H9 (cell line): ENCODE measurements around the gene GGA1. TPM values are rescaled to one million over a fixed set of nuclear protein-coding genes. Genes with fewer than 3 reads are reported as not detected.
A peak's percentile ranks its signal among the peaks of the same experiment; 100 is the strongest.

ENCODE experiments used
- DNase-seq: peaks from one replicate; pipeline ENCODE4 v3.0.0-alpha.2; 2017
- H2AFZ ChIP-seq: one replicate; pipeline ENCODE4 v1.6.1; 2013; ENCODE audit warnings: mild to moderate bottlenecking, low read length, control low read depth, moderate library complexity
- H2AK5ac ChIP-seq: 2 replicates; pipeline ENCODE4 v1.6.1; 2013; ENCODE audit warnings: low read length, control low read depth, mixed read lengths; ENCODE audit not compliant: insufficient read length
- H2BK120ac ChIP-seq: one replicate; pipeline ENCODE4 v1.6.1; 2013; ENCODE audit warnings: low read depth, mild to moderate bottlenecking, low read length, control low read depth, inconsistent platforms; ENCODE audit not compliant: poor library complexity, severe bottlenecking
- H2BK12ac ChIP-seq: 2 replicates; pipeline ENCODE4 v1.6.1; 2013; ENCODE audit warnings: low read length, control low read depth, mixed read lengths, low read depth; ENCODE audit not compliant: insufficient read length
- H2BK15ac ChIP-seq: 2 replicates; pipeline ENCODE4 v1.6.1; 2013; ENCODE audit warnings: low read depth, low read length, control low read depth
- H2BK20ac ChIP-seq: one replicate; pipeline ENCODE4 v1.6.1; 2013; ENCODE audit warnings: low read depth, mild to moderate bottlenecking, low read length, control low read depth, inconsistent platforms; ENCODE audit not compliant: poor library complexity, severe bottlenecking
- H2BK5ac ChIP-seq: 2 replicates; pipeline ENCODE4 v1.6.1; 2013; ENCODE audit warnings: low read length, control low read depth, mixed read lengths; ENCODE audit not compliant: insufficient read length
- H3K14ac ChIP-seq: 2 replicates; pipeline ENCODE4 v1.6.1; 2013; ENCODE audit warnings: low read length, control low read depth; ENCODE audit not compliant: insufficient read depth
- H3K18ac ChIP-seq: 2 replicates; pipeline ENCODE4 v1.6.1; 2013; ENCODE audit warnings: low read depth, mild to moderate bottlenecking, mixed read lengths, low read length, control low read depth; ENCODE audit not compliant: insufficient read length
- H3K23ac ChIP-seq: 2 replicates; pipeline ENCODE4 v1.6.1; 2013; ENCODE audit warnings: low read length, control low read depth, mixed read lengths, low read depth; ENCODE audit not compliant: insufficient read length
- H3K23me2 ChIP-seq: 2 replicates; pipeline ENCODE4 v1.6.1; 2013; ENCODE audit warnings: low read depth, mild to moderate bottlenecking, mixed read lengths, low read length, control low read depth; ENCODE audit not compliant: insufficient read length, poor library complexity, severe bottlenecking
- H3K27ac ChIP-seq: 2 replicates; pipeline ENCODE4 v1.5.1; 2013; ENCODE audit warnings: low read length, control low read depth, mixed read lengths, low read depth; ENCODE audit not compliant: insufficient read length
- H3K27me3 ChIP-seq: 2 replicates; pipeline ENCODE4 v1.6.1; 2013; ENCODE audit warnings: low read length, control low read depth, inconsistent platforms; ENCODE audit not compliant: insufficient read depth
- H3K4ac ChIP-seq: 2 replicates; pipeline ENCODE4 v1.6.1; 2013; ENCODE audit warnings: low read depth, mild to moderate bottlenecking, control low read depth, inconsistent platforms, low read length, moderate library complexity
- H3K4me1 ChIP-seq: 2 replicates; pipeline ENCODE4 v1.6.1; 2013; ENCODE audit warnings: low read length, control low read depth, inconsistent platforms; ENCODE audit not compliant: insufficient read depth
- H3K4me2 ChIP-seq: 2 replicates; pipeline ENCODE4 v1.6.1; 2013; ENCODE audit warnings: low read length, control low read depth, mixed read lengths; ENCODE audit not compliant: insufficient read length, insufficient read depth
- H3K56ac ChIP-seq: 2 replicates; pipeline ENCODE4 v1.6.1; 2013; ENCODE audit warnings: low read depth, mild to moderate bottlenecking, mixed read lengths, low read length, control low read depth; ENCODE audit not compliant: insufficient read length
- H3K79me1 ChIP-seq: 2 replicates; pipeline ENCODE4 v1.6.1; 2013; ENCODE audit warnings: low read depth, mild to moderate bottlenecking, moderate library complexity, low read length, control low read depth, inconsistent platforms; ENCODE audit not compliant: insufficient read depth, poor library complexity, severe bottlenecking
- H3K79me2 ChIP-seq: 2 replicates; pipeline ENCODE4 v1.6.1; 2013; ENCODE audit warnings: low read length, control low read depth, inconsistent platforms; ENCODE audit not compliant: insufficient read depth
- H3K9ac ChIP-seq: 2 replicates; pipeline ENCODE4 v1.6.1; 2013; ENCODE audit warnings: low read length, control low read depth, mixed read lengths; ENCODE audit not compliant: insufficient read length; ENCODE audit errors: extremely low read depth
- H3K9me3 ChIP-seq: one replicate; pipeline ENCODE4 v1.6.1; 2013; ENCODE audit warnings: low read depth, low read length, inconsistent platforms; ENCODE audit not compliant: control insufficient read depth
- H3T11ph ChIP-seq: one replicate; pipeline ENCODE4 v1.6.1; 2013; ENCODE audit warnings: mild to moderate bottlenecking, low read length, control low read depth, inconsistent platforms
- H4K20me1 ChIP-seq: one replicate; pipeline ENCODE4 v1.6.1; 2013; ENCODE audit not compliant: control insufficient read depth, insufficient read length, insufficient read depth
- H4K5ac ChIP-seq: 2 replicates; pipeline ENCODE4 v1.6.1; 2013; ENCODE audit warnings: low read depth, mild to moderate bottlenecking, mixed read lengths, low read length, control low read depth; ENCODE audit not compliant: insufficient read length
- H4K8ac ChIP-seq: replicated peaks from 2 replicates; pipeline ENCODE4 v1.6.1; 2013; ENCODE audit warnings: low read length, control low read depth, mixed read lengths, low read depth; ENCODE audit not compliant: insufficient read length
- H4K91ac ChIP-seq: 2 replicates; pipeline ENCODE4 v1.6.1; 2013; ENCODE audit warnings: low read depth, mild to moderate bottlenecking, moderate library complexity, mixed read lengths, low read length, control low read depth; ENCODE audit not compliant: insufficient read length
- H3K27ac Mint-ChIP-seq, 3 experiments: 2 replicates in 2 of 3; 3 replicates in 1 of 3; pipeline ENCODE4 v1.8.0; 2020 to 2021; ENCODE audit warnings: mixed read lengths in 3 of 3, mild to moderate bottlenecking in 1 of 3, moderate library complexity in 1 of 3
- H3K27me3 Mint-ChIP-seq: 2 replicates; pipeline ENCODE4 v1.8.0; 2021; ENCODE audit warnings: low read depth, mild to moderate bottlenecking, moderate library complexity, mixed read lengths
- H3K36me3 Mint-ChIP-seq, 3 experiments: 2 replicates in 2 of 3; 3 replicates in 1 of 3; pipeline ENCODE4 v1.8.0; 2020 to 2021; ENCODE audit warnings: low read depth in 3 of 3, mixed read lengths in 3 of 3; ENCODE audit not compliant: insufficient read depth in 1 of 3
- H3K4me1 Mint-ChIP-seq, 2 experiments: 2 replicates each; pipeline ENCODE4 v1.8.0; 2020; ENCODE audit warnings: mixed read lengths in 2 of 2
- H3K4me3 Mint-ChIP-seq, 2 experiments: 2 replicates in 1 of 2; 3 replicates in 1 of 2; pipeline ENCODE4 v1.8.0; 2020 to 2021; ENCODE audit warnings: mild to moderate bottlenecking in 2 of 2, mixed read lengths in 2 of 2, moderate library complexity in 1 of 2
- H3K9me3 Mint-ChIP-seq, 2 experiments: 2 replicates in 1 of 2; 3 replicates in 1 of 2; pipeline ENCODE4 v1.8.0; 2020; ENCODE audit warnings: mild to moderate bottlenecking in 2 of 2, mixed read lengths in 2 of 2, moderate library complexity in 1 of 2
- WGBS: extraction: QIAGEN DNeasy Blood & Tissue Kit; methylation state at CpG from one replicate; pipeline ENCODE4 v1.1.7; 2013; ENCODE audit warnings: missing lambda C conversion rate, low lambda C conversion rate, mixed read lengths; ENCODE audit not compliant: insufficient read length; ENCODE audit errors: extremely low coverage; 5-methylcytosine and 5-hydroxymethylcytosine counted together
- total RNA-seq: library from RNA; stranded (reverse); gene quantifications from 2 replicates; pipeline ENCODE4 v1.2.1, GENCODE V29; 2021
- TF ChIP-seq, protein P1 (sequence below): fragments of 200-600 bp; sonication (generic); conservative IDR thresholded peaks from 3 replicates; pipeline ENCODE4 v1.8.0; 2021; ENCODE audit warnings: antibody characterized with exemption, mild to moderate bottlenecking

Gene GGA1
- total RNA-seq, 1 experiment from 2014 or later = 61.7 TPM

DNA sequence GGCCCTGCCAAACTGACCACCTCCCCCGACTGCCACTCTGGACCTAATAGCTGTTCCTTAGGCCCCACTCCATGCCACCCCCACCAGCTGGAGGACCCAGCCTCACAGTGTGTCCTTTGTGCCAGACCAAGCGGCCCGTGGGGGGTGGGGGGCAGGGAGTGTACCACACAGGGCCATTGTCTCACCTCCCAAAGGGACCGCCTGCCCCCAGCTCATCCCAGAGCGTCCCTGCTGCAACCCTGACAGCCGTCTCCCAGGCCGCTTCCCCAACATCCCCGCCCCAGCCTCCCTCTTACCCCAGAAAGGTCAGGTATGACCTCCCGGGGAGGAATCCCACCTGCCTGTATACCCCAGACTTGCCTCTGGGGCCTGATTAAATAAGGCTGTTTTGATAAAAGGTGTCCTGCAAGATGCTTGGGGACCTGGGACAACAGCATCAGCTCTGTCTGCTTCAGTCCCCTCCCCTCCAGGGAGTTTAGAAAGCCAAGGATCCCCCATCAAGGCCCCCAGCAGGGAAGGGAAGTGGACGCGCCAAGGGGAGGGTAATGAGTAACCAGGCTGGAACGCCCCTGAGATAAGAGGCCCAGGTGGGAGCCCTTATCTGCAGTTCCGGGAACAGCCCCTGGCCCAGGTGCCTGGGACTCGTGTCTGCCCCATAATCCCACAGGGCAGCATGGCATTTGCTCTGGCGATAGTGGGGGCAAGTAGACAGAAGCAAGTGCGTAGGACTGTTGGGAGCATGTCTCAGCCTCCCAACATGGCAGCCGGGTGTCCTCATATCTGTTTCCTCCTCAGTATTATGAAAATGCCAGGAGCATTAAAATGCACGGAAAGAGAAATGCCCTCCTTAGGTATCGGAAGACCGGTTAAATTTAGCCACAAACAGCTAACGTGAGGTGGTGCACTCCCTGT lies 39.4 kb upstream of the GGA1 start:
- Histone ChIP-seq H3K4me1 (peaks cover 8% of the 10 kb centered on the region; the same call in 1 of the 2 replicates), H2BK20ac (no peak overlapping the region), H3K4ac (no peak overlapping the region), H3K18ac (no peak overlapping the region), H4K8ac (no peak overlapping the region), H3K27ac (no peak overlapping the region), H3K23ac (no peak overlapping the region), H3K4me2 (no peak overlapping the region), H4K91ac (no peak overlapping the region), H3K9me3 (no peaks in the 10 kb centered on the region), H3K14ac (no peak overlapping the region), H3K23me2 (no peaks in the 10 kb centered on the region), H2AK5ac (no peak overlapping the region), H3K56ac (no peak overlapping the region), H3T11ph (no peak overlapping the region), H3K27me3 (no peaks in the 10 kb centered on the region), H3K79me1 (no peaks in the 10 kb centered on the region), H2BK120ac (no peak overlapping the region), H2BK12ac (no peak overlapping the region), H2AFZ (no peak overlapping the region), H3K79me2 (no peaks in the 10 kb centered on the region; the same call in 1 of the 2 replicates), H3K9ac (no peak overlapping the region), H4K20me1 (no peaks in the 10 kb centered on the region), H4K5ac (no peak overlapping the region), H2BK15ac (no peak overlapping the region), H2BK5ac (no peak overlapping the region)
- Mint-ChIP-seq H3K36me3 (peaks cover 0 to 12% (median 0%) of the 10 kb centered on the region in 3 experiments; a peak in 4 of 7 replicates), H3K27ac (peak overlapping the region in 1 of 3 experiments; percentile 92; a peak in 2 of 7 replicates), H3K4me1 (peaks cover 26 to 30% of the 10 kb centered on the region in 2 experiments), H3K4me3 (no peak overlapping the region), H3K9me3 (no peaks in the 10 kb centered on the region; a peak in 1 of 5 replicates), H3K27me3 (peaks cover 3% of the 10 kb centered on the region; the same call in 1 of the 2 replicates)
- no CpG with 5 or more reads among the region's 21 CpGs for WGBS
- peak; percentile 81 for DNase-seq
- TF ChIP-seq, protein P1, sequence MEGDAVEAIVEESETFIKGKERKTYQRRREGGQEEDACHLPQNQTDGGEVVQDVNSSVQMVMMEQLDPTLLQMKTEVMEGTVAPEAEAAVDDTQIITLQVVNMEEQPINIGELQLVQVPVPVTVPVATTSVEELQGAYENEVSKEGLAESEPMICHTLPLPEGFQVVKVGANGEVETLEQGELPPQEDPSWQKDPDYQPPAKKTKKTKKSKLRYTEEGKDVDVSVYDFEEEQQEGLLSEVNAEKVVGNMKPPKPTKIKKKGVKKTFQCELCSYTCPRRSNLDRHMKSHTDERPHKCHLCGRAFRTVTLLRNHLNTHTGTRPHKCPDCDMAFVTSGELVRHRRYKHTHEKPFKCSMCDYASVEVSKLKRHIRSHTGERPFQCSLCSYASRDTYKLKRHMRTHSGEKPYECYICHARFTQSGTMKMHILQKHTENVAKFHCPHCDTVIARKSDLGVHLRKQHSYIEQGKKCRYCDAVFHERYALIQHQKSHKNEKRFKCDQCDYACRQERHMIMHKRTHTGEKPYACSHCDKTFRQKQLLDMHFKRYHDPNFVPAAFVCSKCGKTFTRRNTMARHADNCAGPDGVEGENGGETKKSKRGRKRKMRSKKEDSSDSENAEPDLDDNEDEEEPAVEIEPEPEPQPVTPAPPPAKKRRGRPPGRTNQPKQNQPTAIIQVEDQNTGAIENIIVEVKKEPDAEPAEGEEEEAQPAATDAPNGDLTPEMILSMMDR = no peak
